PC-9 (cell line): ENCODE data around the gene KRT77.

Experiments used
- EZH2 ChIP-seq: fragments of 200-600 bp; sonication (generic); IDR thresholded peaks from 2 replicates; pipeline ENCODE4 v1.8.0; 2017; ENCODE audit warnings: antibody characterized with exemption, low read depth
- TF ChIP-seq, protein P1 (sequence below): fragments of 200-600 bp; sonication (generic); conservative IDR thresholded peaks from 2 replicates; pipeline ENCODE4 v1.6.1; 2017; ENCODE audit warnings: mixed run types, antibody characterized with exemption, mild to moderate bottlenecking, moderate library complexity

DNA sequence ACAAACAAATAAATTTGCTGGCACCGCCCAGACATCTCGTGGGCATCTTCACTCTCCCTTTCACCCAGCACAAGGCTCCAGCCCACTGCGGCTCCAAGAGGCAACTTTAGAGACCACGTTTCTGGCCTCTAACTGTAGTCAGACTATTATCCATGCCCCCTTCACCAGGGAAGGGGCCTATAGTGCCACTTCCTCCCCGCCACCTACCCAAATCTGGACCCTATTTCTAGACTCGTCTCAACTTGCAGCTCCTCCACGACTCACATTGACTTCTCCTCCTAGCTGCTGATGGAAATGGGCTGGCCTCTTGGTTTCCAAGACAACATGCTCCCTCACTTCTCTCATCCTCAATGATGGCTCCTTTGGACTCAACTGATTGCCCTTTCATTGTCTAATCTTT is 35.4 kb downstream of the KRT77 start:
- TF ChIP-seq, protein P1, sequence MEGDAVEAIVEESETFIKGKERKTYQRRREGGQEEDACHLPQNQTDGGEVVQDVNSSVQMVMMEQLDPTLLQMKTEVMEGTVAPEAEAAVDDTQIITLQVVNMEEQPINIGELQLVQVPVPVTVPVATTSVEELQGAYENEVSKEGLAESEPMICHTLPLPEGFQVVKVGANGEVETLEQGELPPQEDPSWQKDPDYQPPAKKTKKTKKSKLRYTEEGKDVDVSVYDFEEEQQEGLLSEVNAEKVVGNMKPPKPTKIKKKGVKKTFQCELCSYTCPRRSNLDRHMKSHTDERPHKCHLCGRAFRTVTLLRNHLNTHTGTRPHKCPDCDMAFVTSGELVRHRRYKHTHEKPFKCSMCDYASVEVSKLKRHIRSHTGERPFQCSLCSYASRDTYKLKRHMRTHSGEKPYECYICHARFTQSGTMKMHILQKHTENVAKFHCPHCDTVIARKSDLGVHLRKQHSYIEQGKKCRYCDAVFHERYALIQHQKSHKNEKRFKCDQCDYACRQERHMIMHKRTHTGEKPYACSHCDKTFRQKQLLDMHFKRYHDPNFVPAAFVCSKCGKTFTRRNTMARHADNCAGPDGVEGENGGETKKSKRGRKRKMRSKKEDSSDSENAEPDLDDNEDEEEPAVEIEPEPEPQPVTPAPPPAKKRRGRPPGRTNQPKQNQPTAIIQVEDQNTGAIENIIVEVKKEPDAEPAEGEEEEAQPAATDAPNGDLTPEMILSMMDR, result no peak
- no peak for TF ChIP-seq EZH2
